HG03066 (cell line): ENCODE results near the gene TBC1D20.
"Not testable (repeated sequence)": the region's sequence is repeated elsewhere in the genome, so short reads cannot be mapped to it uniquely, and the experiment has no call there.

Source experiments
- ATAC-seq: cut with Tn5 transposase; IDR thresholded peaks from one replicate; pipeline ENCODE4 v1.9.1; 2021; ENCODE audit warnings: low read depth; ENCODE audit not compliant: unreplicated experiment

Gene TBC1D20

GRCh38 chr20:462199-462991 lies at the start of gene TBC1D20:
Gene TBC1D20, minus strand, starts transcription at chr20:462533. Its CDS starts 128 bp downstream, at chr20:462405.
- ATAC-seq: peak; percentile 93

DNA sequence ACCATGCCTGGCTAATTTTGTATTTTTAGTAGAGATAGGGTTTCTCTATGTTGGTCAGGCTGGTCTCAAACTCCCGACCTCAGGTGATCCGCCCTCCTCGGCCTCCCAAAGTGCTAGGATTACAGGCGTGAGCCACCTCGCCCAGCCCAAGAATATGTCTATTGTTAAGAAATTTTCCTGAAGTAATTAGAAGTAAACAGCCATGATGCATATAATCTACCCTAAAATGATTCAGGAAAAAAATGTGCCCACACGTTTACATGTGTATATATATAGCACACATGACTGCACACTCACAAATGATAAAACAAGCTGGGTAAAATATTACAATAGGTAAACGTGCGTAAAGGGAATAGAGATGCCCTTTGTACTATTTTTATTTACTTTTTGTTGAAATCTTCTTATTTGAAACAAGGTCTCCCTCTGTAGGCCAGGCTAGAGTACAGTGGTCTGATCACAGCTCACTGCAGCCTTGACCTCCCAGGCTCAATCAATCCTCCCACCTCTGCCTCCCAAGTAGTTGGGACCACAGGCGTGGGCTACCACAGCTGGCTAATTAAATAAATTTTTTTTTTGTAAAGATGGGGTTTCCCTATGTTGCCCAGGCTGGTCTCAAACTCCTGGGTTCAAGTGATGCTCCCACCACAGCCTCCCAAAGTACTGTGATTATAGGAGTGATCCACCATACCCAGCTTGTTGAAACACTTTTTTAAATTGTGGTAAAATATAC lies 48.2 kb upstream of the TBC1D20 start:
- not testable (repeated sequence) for ATAC-seq

- ATAC-seq: not testable (repeated sequence)
Measured at GRCh38 chr20:508364-508787, 46.0 kb upstream of the TBC1D20 start.

DNA sequence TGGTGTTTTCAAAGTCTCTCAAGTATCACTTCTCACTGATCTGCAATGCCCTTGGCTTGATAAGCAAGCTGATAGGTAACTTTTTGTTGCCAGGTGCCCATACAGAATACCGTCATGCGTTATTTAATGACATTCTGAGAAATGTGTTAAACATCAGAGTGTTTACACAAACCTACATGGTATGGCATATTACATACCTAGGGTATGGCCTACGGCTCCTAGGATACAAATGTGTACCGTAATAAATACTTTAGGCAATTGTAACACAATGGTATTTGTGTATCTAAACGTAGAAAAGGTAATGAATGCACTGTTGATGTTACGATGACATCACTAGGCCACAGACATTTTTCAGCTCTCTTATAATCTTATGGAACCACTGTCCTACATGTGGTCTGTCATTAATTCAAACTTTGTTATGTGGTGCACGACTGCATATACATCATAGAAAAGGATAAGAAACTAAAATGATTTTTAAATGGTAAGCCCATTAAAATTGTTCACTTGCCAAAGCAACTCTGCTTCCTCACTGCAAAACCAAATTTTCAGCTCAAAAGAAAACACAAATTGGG lies 45.5 kb upstream of the TBC1D20 start:
- no peak for ATAC-seq

GRCh38 chr20:507006-507758 lies 44.8 kb upstream of the TBC1D20 start:
- no peak for ATAC-seq

DNA sequence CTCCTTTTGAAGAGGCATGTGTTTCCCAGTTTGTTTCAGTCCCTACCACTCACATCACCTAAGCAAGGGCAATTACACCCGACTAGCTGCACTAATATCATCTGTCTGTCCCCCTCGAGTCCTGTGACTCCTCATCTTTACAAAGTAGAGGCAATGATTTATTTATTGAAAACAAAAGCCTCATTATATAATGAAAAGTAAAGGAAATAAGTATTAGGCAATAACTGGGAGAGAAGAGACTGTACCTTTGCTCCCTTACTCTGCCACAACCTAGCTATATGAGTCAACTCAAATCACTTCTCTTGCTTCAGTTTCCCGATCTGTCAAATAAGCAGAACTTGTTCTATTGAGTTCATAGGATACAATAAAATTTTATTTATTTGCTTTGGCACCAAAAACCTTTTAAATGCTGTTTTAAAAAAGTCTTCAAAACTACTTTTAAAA lies 42.3 kb upstream of the TBC1D20 start:
- no peak for ATAC-seq

- ATAC-seq: no peak
Measured at GRCh38 chr20:503048-503737, 40.9 kb upstream of the TBC1D20 start.

DNA sequence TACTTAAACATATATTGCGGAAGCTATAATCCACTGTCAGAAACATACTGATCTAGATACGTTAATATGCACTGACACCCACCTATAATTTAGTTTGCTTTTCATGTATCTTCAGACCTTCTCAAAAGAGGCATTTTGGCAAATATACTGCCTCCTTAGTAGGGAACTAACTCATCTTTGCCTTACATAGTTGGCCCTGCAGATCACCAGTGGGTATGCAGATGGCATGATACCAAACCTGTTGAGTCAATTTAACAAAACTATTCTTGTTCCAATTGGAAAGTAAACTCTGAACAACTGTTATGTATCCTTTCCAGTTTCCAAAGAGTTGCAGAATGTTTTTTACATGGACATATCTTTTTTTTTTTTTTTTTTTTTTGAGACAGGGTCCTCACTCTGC lies 35.6 kb upstream of the TBC1D20 start:
- no peak for ATAC-seq

GRCh38 chr20:496126-496696 lies 33.9 kb upstream of the TBC1D20 start:
- ATAC-seq: no peak

- ATAC-seq: no peak
Measured at GRCh38 chr20:492159-492558, 29.8 kb upstream of the TBC1D20 start.

DNA sequence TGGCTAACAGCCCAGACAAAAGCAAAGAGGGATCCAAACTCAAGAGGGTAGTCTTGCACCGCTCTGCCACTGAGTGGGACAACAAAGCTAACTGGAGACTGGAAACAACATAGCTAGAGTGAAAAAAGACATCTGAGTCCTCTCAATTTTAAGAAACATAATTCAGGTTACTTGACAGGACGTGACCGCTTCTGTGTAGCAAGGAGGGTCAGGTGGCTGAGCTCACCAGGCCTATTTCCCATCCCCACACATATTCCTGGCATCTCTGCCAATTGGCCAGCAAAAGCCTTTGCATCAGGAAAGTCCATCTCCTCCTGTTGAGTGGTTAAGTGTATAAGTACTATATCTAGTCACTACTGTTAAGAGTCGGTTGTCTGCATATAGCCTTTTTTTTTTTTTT lies 25.3 kb upstream of the TBC1D20 start:
- ATAC-seq: no peak

DNA sequence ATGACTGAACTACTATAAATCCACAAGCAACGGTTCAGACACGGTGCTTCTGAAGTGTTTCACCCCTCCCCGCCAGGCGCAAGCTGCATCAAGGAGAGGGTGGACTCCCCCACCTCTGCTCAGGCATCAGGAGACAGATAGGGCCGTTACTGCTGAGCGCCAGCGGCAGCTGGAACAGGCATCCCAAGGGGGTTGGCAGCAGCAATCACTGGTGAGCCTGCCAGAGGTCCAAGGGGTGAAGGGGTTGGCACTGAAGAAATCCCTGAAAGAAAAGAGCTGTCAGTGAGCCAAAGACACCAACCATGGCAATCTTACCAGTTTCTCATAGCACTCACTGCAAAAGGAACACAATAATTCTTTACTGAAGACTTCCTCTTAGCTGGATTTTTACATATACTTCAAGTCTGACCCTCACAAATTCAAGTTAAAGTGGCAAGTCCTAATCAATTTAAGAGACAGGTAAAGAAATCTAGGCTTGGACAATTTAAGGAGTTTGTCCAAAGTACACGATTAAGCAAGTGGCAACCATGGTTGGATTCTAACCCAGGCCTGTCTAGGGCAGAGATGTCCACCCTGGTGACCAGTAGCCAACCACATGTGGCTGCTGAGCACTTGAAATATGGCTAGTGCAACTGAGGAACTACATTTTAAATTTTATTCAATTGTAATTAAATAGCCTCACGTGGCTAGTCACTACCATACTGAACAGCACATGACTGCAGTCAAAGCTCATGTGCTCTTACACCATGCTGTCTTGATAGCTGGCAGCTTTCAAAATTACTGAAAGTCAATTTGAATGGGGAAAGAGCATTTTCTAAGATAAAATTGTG lies 21.7 kb upstream of the TBC1D20 start:
- ATAC-seq: no peak

- ATAC-seq: no peak
Measured at GRCh38 chr20:481167-481566, 18.8 kb upstream of the TBC1D20 start.

DNA sequence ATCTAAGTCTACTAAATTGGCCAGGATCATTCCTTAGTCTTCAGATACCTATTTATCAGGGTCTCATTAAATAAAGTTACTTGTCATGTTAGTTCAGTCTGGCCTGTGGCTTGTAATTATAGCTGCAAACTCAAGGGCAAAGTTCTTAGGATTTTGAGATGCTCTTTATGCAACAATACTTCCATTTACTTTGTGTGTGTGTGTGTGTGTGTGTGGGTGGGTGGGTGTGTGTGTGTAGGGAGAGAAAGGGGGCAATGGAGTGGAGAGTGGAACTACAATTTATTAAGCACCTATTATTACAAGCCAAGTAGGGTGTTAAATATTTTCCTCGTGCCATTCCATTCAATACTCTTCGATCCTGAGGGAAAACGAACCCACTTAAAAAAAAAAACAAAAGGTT lies 17.7 kb upstream of the TBC1D20 start:
- no peak for ATAC-seq

GRCh38 chr20:479487-479886 lies 17.2 kb upstream of the TBC1D20 start:
- ATAC-seq: no peak

GRCh38 chr20:478949-479429 lies 16.7 kb upstream of the TBC1D20 start:
- no peak for ATAC-seq

- no peak for ATAC-seq
Measured at GRCh38 chr20:478010-478948, 15.9 kb upstream of the TBC1D20 start.
